ENCODE results near the gene TBC1D10A. TPM values are rescaled to one million over a fixed set of nuclear protein-coding genes. Genes with fewer than 3 reads are reported as not detected.
A peak's percentile ranks its signal among the peaks of the same experiment; 100 is the strongest.

The TBC1D10A gene
- total and polyA plus RNA-seq, 8 donors: 4.0 to 19.4 (median 7.6) TPM

DNA sequence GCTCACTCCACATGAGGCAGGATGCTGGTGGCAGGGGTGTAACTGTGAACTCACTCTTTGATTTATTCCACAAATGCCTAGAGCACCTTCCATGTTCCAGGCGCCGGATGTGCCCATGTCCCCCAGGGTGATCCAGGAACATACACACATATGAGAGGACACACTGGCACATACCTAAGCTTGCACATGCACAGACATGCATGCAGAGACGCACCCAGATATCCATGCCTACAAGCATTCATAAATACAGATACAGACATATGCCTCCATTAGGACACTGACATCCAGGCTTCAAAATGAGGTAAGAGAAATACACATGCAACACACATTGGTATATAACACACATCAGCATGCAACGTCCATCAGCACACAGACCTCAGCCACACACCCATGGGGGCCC, 64.6 kb downstream of the TBC1D10A start:
- intact Hi-C loops (cut with DNase I): loop anchor here in 2 of 3 donors (5.0 kb wide), 1 partner anchor 125 kb away; the partner anchor contains the start of gene RNF215 (in 2 of the 2)
- no peaks in the 10 kb centered on the region for H3K4me1 ChIP-seq
- DNase-seq: peak in 1 of 6 donors; percentile 14
- no peaks in the 10 kb centered on the region for H3K9me3 ChIP-seq
- TF ChIP-seq, protein P1, sequence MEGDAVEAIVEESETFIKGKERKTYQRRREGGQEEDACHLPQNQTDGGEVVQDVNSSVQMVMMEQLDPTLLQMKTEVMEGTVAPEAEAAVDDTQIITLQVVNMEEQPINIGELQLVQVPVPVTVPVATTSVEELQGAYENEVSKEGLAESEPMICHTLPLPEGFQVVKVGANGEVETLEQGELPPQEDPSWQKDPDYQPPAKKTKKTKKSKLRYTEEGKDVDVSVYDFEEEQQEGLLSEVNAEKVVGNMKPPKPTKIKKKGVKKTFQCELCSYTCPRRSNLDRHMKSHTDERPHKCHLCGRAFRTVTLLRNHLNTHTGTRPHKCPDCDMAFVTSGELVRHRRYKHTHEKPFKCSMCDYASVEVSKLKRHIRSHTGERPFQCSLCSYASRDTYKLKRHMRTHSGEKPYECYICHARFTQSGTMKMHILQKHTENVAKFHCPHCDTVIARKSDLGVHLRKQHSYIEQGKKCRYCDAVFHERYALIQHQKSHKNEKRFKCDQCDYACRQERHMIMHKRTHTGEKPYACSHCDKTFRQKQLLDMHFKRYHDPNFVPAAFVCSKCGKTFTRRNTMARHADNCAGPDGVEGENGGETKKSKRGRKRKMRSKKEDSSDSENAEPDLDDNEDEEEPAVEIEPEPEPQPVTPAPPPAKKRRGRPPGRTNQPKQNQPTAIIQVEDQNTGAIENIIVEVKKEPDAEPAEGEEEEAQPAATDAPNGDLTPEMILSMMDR (IDR thresholded peaks at IDR 0.05): no peak
- H3K27me3 ChIP-seq: no peaks in the 10 kb centered on the region
- no peak overlapping the region for H3K27ac ChIP-seq
- no peak overlapping the region for H3K4me3 ChIP-seq
- WGBS, 2 donors: 75 to 81% methylated on average over 4 of the region's 4 CpGs
- no peak for ATAC-seq
- H3K36me3 ChIP-seq: no peaks in the 10 kb centered on the region
- no peak for FAIRE-seq

DNA sequence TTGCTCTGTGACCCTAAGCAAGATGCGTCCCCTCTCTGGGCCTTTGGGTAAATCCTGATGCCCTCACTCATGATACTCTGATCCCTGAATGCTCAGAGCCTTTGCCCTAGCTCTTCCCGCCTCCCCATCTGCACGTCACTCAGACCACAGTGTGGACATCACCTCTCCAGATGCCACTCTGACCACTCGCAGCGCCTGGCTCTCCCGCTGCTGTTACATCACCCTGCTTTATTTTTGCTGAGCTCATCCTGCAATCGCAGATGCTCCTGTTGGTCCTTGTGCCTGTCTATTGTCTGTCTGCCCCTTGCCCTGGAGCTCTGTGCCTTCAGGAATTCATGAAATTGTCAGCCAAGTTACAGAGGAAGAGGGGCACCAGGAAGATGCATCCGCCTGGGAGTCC, 65.6 kb downstream of the TBC1D10A start:
- Histone ChIP-seq H3K4me3 (no peak overlapping the region), H3K9me3 (no peaks in the 10 kb centered on the region), H3K27me3 (no peaks in the 10 kb centered on the region), H3K27ac (no peak overlapping the region), H3K4me1 (peaks cover 0 to 3% (median 0%) of the 10 kb centered on the region in 3 donors), H3K36me3 (no peaks in the 10 kb centered on the region)
- FAIRE-seq: no peak
- no peak for ATAC-seq
- intact Hi-C loops (cut with DNase I): loop anchor here in 2 of 3 donors (5.0 kb wide), 1 partner anchor 126 kb away; the partner anchor contains the start of gene RNF215 (in 2 of the 2)
- TF ChIP-seq, protein P1 (IDR thresholded peaks at IDR 0.05): no peak
- peak in 1 of 6 donors; percentile 16 for DNase-seq
- WGBS, 2 donors: 70 to 85% methylated on average over 8 of the region's 8 CpGs

DNA sequence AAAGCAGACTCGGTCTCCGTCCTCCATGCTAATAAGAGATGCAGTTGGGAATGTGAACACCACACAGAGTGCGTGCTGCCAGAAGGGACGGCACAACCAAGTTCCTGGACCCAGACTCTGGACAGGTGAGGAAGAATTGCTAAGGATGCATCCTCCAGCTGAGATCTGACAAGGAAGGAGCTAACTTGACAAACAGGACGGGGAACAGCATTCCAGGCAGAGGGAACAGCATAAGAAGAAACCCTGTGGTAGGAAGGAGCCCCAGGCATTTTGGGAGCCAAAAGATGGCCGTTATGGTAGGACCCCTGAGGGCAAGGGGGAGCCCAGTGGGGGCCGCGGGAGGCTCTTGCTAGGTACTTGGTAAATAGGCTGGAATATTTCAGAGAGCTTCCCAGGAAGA, 66.1 kb downstream of the TBC1D10A start:
- FAIRE-seq (no peak), ATAC-seq (no peak)
- 72 to 78% methylated on average over 8 of the region's 8 CpGs for WGBS, 2 donors

DNA sequence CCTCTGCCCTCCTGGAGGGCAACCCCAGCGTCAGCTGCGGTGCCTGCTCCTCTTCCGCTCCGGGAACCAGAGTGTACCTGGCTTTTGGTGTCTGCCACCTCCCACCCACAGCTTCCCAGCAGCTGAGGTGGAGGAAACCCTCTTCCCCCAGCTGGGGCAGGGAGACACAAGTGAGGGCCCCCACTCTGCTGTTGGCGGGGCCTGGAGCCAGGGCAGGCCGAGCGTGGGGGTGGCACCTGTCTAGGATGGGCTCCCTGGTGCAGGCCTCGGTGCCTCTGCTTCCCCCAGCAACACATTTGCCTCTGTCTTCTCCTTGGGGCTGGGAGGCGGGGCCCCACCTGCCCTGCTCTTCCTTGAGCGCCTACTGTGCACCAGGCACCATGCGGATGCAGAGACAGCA, 66.5 kb downstream of the TBC1D10A start:
- Histone ChIP-seq H3K27me3 (no peaks in the 10 kb centered on the region), H3K27ac (no peak overlapping the region), H3K4me1 (peaks cover 0 to 4% (median 0%) of the 10 kb centered on the region in 3 donors), H3K9me3 (no peaks in the 10 kb centered on the region), H3K36me3 (no peaks in the 10 kb centered on the region), H3K4me3 (no peak overlapping the region)
- peak in 1 of 6 donors; percentile 39 for DNase-seq
- 81 to 82% methylated on average over 11 of the region's 11 CpGs for WGBS, 2 donors
- intact Hi-C loops (cut with DNase I): loop anchor here in 2 of 3 donors (5.0 kb wide), 1 partner anchor 127 kb away; the partner anchor contains the start of gene RNF215 (in 2 of the 2)
- no peak for FAIRE-seq
- no peak for ATAC-seq
- TF ChIP-seq, protein P1 (IDR thresholded peaks at IDR 0.05): no peak

More for the DNA sequence above, 66.1 kb downstream of the TBC1D10A start:
- DNase-seq: peak in 1 of 6 donors; percentile 16
- TF ChIP-seq, protein P1 (IDR thresholded peaks at IDR 0.05): no peak
- Histone ChIP-seq H3K4me1 (peaks cover 0 to 4% (median 0%) of the 10 kb centered on the region in 3 donors), H3K36me3 (no peaks in the 10 kb centered on the region), H3K27me3 (no peaks in the 10 kb centered on the region), H3K27ac (no peak overlapping the region), H3K4me3 (no peak overlapping the region), H3K9me3 (no peaks in the 10 kb centered on the region)
- intact Hi-C loops (cut with DNase I): loop anchor here in 2 of 3 donors (5.0 kb wide), 1 partner anchor 127 kb away; the partner anchor contains the start of gene RNF215 (in 2 of the 2)

DNA sequence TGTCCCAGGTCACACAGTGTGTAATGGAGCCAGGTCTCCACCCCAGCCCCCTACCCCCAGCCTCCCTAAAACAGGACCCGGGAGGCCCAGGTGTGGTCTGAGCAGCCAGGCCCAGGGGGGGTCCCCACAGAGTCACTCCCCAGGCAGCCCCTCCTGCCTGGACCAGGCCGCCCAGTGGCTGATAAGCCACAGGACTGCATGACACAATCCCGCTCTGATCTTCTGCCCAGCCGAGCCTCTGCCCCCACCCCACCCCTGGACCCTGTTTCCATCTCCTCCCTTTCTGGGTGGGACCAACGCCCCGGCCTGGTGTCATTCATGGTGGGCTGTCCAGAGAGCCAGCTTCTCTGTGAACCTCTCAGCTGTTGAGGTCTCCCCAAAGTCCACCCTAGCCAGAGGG, 72.4 kb downstream of the TBC1D10A start:
- TF ChIP-seq, protein P1 (IDR thresholded peaks at IDR 0.05): no peak
- H3K27me3 ChIP-seq: no peaks in the 10 kb centered on the region
- 70 to 71% methylated on average over 4 to 6 of the region's 6 CpGs for WGBS, 2 donors
- peak overlapping the region in 1 of 4 donors; percentile 63 for H3K27ac ChIP-seq
- DNase-seq: peak in 1 of 6 donors; percentile 52
- H3K4me3 ChIP-seq: no peak overlapping the region
- H3K4me1 ChIP-seq: peaks cover 0 to 4% (median 0%) of the 10 kb centered on the region in 3 donors
- no peaks in the 10 kb centered on the region for H3K36me3 ChIP-seq
- no peak for ATAC-seq
- H3K9me3 ChIP-seq: no peaks in the 10 kb centered on the region
- no peak for FAIRE-seq
- intact Hi-C loops (cut with DNase I): loop anchor here in 1 of 3 donors (5.0 kb wide), 1 partner anchor 147 kb away; no protein-coding TSS in a partner anchor

All from pancreas (tissue), 10 donors.